Suppressor macrophage (primary cell): ENCODE data around the gene BRAT1.

Experiments
- DNase-seq, 4 experiments: peaks; one replicate each; pipeline ENCODE4 v3.0.0-alpha.2; 2020 to 2022

The BRAT1 gene

GRCh38 chr7:2559283-2559950, 4.1 kb upstream of the BRAT1 start:
- peak in 3 of 4 experiments; percentile 36 to 66 (median 48) for DNase-seq

- DNase-seq, result peak; percentile 90 to 97 (median 94)
These were observed 3.4 kb upstream of the BRAT1 start, which contains the start of gene IQCE for GRCh38 chr7:2558629-2559282. IQCE (plus strand) TSS chr7:2558979; CDS start chr7:2559182, 203 bp downstream.

GRCh38 chr7:2554661-2555111, 638 bp downstream of the BRAT1 start:
- DNase-seq, result peak in 1 of 4 experiments; percentile 34

GRCh38 chr7:2553831-2554581, 1.3 kb downstream of the BRAT1 start:
- no peak for DNase-seq

GRCh38 chr7:2553108-2553507, 2.2 kb downstream of the BRAT1 start:
- no peak for DNase-seq

GRCh38 chr7:2551418-2551817, 3.9 kb downstream of the BRAT1 start:
- DNase-seq, result no peak

- DNase-seq, result no peak
These were observed 8.3 kb downstream of the BRAT1 start for GRCh38 chr7:2546776-2547586.

- no peak for DNase-seq
These were observed 9.4 kb downstream of the BRAT1 start for GRCh38 chr7:2545746-2546425.

- no peak for DNase-seq
These were observed 10.7 kb downstream of the BRAT1 start for GRCh38 chr7:2544541-2545188.

GRCh38 chr7:2542916-2543871, 12.1 kb downstream of the BRAT1 start:
- DNase-seq, result no peak

GRCh38 chr7:2542011-2542915, 13.1 kb downstream of the BRAT1 start:
- no peak for DNase-seq

- DNase-seq, result no peak
These were observed 13.9 kb downstream of the BRAT1 start for GRCh38 chr7:2541291-2542010.

GRCh38 chr7:2540641-2541051, 14.7 kb downstream of the BRAT1 start:
- no peak for DNase-seq

GRCh38 chr7:2540133-2540532, 15.2 kb downstream of the BRAT1 start:
- no peak for DNase-seq

GRCh38 chr7:2539031-2539911, 16.1 kb downstream of the BRAT1 start:
- DNase-seq, result no peak

GRCh38 chr7:2537981-2538851, 17.1 kb downstream of the BRAT1 start:
- DNase-seq, result peak in 1 of 4 experiments; percentile 41
